K562 (cell line): Measurements from ENCODE around the gene ELMO1. TPM values are rescaled to one million over a fixed set of nuclear protein-coding genes. Genes with fewer than 3 reads are reported as not detected.

Source experiments
- ATAC-seq: fragments of 200-7000 bp; cut with Tn5 transposase; 3 replicates; pipeline ENCODE4 v1.9.1; 2020; ENCODE audit warnings: moderate library complexity
- BruUV-seq: library from RNA; stranded (reverse); fragments of 400-500 nt; replicated peaks from 2 replicates; lab custom pipeline; 2021; lab: Mats Ljungman, UMichigan
- CTCF ChIA-PET: fragments of 300-600 bp; formaldehyde crosslinking; extraction: SDS; loops from one replicate; lab custom pipeline; 2021; ENCODE audit warnings: low intra/inter-chr PET ratio; lab: Yijun Ruan, JAX
- POLR2A ChIA-PET: fragments of 300-600, 350-650 bp; sonication (Branson Sonifier 250); formaldehyde crosslinking; extraction: SDS; loops from one replicate; lab custom pipeline; 2021; ENCODE audit warnings: antibody characterized with exemption, inconsistent platforms; lab: Yijun Ruan, JAX
- DNase-seq, 4 experiments: peaks; one replicate each; pipeline versions ENCODE4 v3.0.0 to v3.0.0-alpha.2; 2011 to 2018; ENCODE audit warnings: low spot score in 3 of 4, mixed read lengths in 3 of 4; ENCODE audit errors: extremely low read depth in 1 of 4
- FAIRE-seq: peaks from 2 replicates; lab custom pipeline; 2011; peaks lifted over from hg19 to GRCh38; lab: Jason Lieb, UNC
- H2AFZ ChIP-seq: 2 replicates; pipeline ENCODE4 v1.6.0; 2011; ENCODE audit warnings: low read depth, low read length, control low read depth, inconsistent platforms
- H3K27ac ChIP-seq: fragments of 200-600 bp; 3 replicates; pipeline ENCODE4 v1.8.0; 2011; ENCODE audit warnings: low read depth, mild to moderate bottlenecking, control low read depth, inconsistent platforms, low read length, moderate library complexity, mixed read lengths; ENCODE audit errors: extremely low read depth
- H3K27me3 ChIP-seq, 2 experiments: fragments of 300-600 bp in 1 of 2; 2 replicates in 1 of 2; 3 replicates in 1 of 2; pipeline versions ENCODE4 v1.6.0 to v1.8.0; 2011; ENCODE audit warnings: inconsistent platforms in 2 of 2, low read length in 2 of 2, mild to moderate bottlenecking in 1 of 2, mixed read lengths in 1 of 2, moderate library complexity in 1 of 2; ENCODE audit not compliant: control insufficient read depth in 2 of 2, insufficient read depth in 2 of 2
- H3K36me3 ChIP-seq: fragments of 300-600 bp; 3 replicates; pipeline ENCODE4 v1.8.0; 2011; ENCODE audit warnings: mild to moderate bottlenecking, low read length, inconsistent platforms; ENCODE audit not compliant: control insufficient read depth, insufficient read depth
- H3K4me1 ChIP-seq, 2 experiments: fragments of 200-600 bp in 1 of 2; replicated peaks in 1 of 2; 2 replicates in 1 of 2; 3 replicates in 1 of 2; pipeline versions ENCODE4 v1.5.1 to v1.8.0; 2011; ENCODE audit warnings: inconsistent platforms in 2 of 2, low read length in 2 of 2, mild to moderate bottlenecking in 1 of 2, mixed read lengths in 1 of 2, moderate library complexity in 1 of 2; ENCODE audit not compliant: control insufficient read depth in 2 of 2, insufficient read depth in 2 of 2
- H3K4me2 ChIP-seq: 2 replicates; pipeline ENCODE4 v1.6.1; 2011; ENCODE audit warnings: low read length, control low read depth, inconsistent platforms, mixed read lengths; ENCODE audit not compliant: insufficient read depth
- H3K4me3 ChIP-seq: fragments of 200-600 bp; sonication (generic), shearing (Covaris generic); 2 replicates; pipeline ENCODE4 v1.5.1; 2016; ENCODE audit warnings: control low read depth, inconsistent platforms
- H3K79me2 ChIP-seq: fragments of 200-600 bp; 3 replicates; pipeline ENCODE4 v1.8.0; 2011; ENCODE audit warnings: low read length, inconsistent platforms; ENCODE audit not compliant: control insufficient read depth, insufficient read depth
- H3K9ac ChIP-seq, 2 experiments: 2 replicates each; pipeline versions ENCODE4 v1.6.0 to v1.6.1; 2011; ENCODE audit warnings: low read depth in 2 of 2, low read length in 2 of 2, control low read depth in 1 of 2, inconsistent platforms in 1 of 2, mild to moderate bottlenecking in 1 of 2, mixed read lengths in 1 of 2; ENCODE audit not compliant: insufficient read depth in 1 of 2
- H3K9me1 ChIP-seq: one replicate; pipeline ENCODE4 v1.6.0; 2011; ENCODE audit warnings: inconsistent platforms, mild to moderate bottlenecking, low read length, moderate library complexity; ENCODE audit not compliant: control insufficient read depth, insufficient read depth
- H3K9me3 ChIP-seq: replicated peaks from 2 replicates; pipeline ENCODE4 v1.5.1; 2011; ENCODE audit warnings: low read depth, low read length, inconsistent platforms; ENCODE audit not compliant: control insufficient read depth, insufficient read depth
- H4K20me1 ChIP-seq: replicated peaks from 2 replicates; pipeline ENCODE4 v1.6.1; 2011; ENCODE audit warnings: low read length, inconsistent platforms, mixed read lengths; ENCODE audit not compliant: control insufficient read depth, insufficient read depth
- CGGBP1 ChIP-seq: fragments of 250-450 bp; sonication (Bioruptor Pico); IDR thresholded peaks from 2 replicates; pipeline ENCODE4 v1.9.0; 2021; ENCODE audit warnings: mild to moderate bottlenecking
- JUNB ChIP-seq: fragments of 450-650 bp; formaldehyde crosslinking; conservative IDR thresholded peaks from 2 replicates; pipeline ENCODE4 v1.4.0; 2020; ENCODE audit warnings: mild to moderate bottlenecking
- JUND ChIP-seq, 2 experiments: IDR thresholded peaks; 2 replicates in 1 of 2; 3 replicates in 1 of 2; pipeline ENCODE4 v1.6.1; 2011; ENCODE audit warnings: borderline replicate concordance in 2 of 2, low read depth in 2 of 2, low read length in 2 of 2, improper control_type of control experiment in 1 of 2, missing biosample characterization in 1 of 2, missing genetic modification characterization in 1 of 2, missing genetic modification reagents in 1 of 2
- MAFG ChIP-seq: fragments of 450-650 bp; conservative IDR thresholded peaks from 2 replicates; pipeline ENCODE4 v1.6.1; 2016; ENCODE audit warnings: missing genetic modification characterization, missing compliant biosample characterization
- NFIC ChIP-seq: fragments of 450-650 bp; IDR thresholded peaks from 2 replicates; pipeline ENCODE4 v1.6.1; 2017; ENCODE audit warnings: mild to moderate bottlenecking, inconsistent platforms
- RAD21 ChIP-seq, 2 experiments: fragments of 250-450 bp in 1 of 2; fragments of 450-650 bp in 1 of 2; sonication (Bioruptor Pico) in 1 of 2; formaldehyde crosslinking in 1 of 2; IDR thresholded peaks in 1 of 2; conservative IDR thresholded peaks in 1 of 2; 2 replicates each; pipeline versions ENCODE4 v1.4.0 to v1.8.0; 2020 to 2022; ENCODE audit warnings: mild to moderate bottlenecking in 2 of 2, moderate library complexity in 1 of 2
- SRSF1 ChIP-seq: fragments of 200-400 bp; formaldehyde crosslinking; IDR thresholded peaks from 2 replicates; pipeline ENCODE4 v1.6.1; 2017; ENCODE audit warnings: mild to moderate bottlenecking, low read depth, low read length, moderate library complexity
- ZBTB11 ChIP-seq, 3 experiments: fragments of 200-800 bp in 1 of 3; fragments of 250-450 bp in 1 of 3; fragments of 450-650 bp in 1 of 3; sonication (Bioruptor Pico) in 1 of 3; sonication (Bioruptor generic) in 1 of 3; formaldehyde crosslinking in 1 of 3; IDR thresholded peaks; 2 replicates each; pipeline versions ENCODE4 v1.6.1 to v1.8.0; 2016 to 2022; ENCODE audit warnings: mild to moderate bottlenecking in 2 of 3, missing genetic modification characterization in 2 of 3, missing compliant biosample characterization in 1 of 3, moderate library complexity in 1 of 3
- ZBTB2 ChIP-seq: fragments of 450-650 bp; IDR thresholded peaks from 2 replicates; pipeline ENCODE4 v1.6.1; 2016; ENCODE audit warnings: antibody characterized with exemption
- ZFX ChIP-seq: sonication (generic); formaldehyde crosslinking; IDR thresholded peaks from 2 replicates; pipeline ENCODE4 v1.8.0; 2022; ENCODE audit warnings: mild to moderate bottlenecking, missing genetic modification reagents, moderate library complexity
- ZNF12 ChIP-seq: sonication (generic); formaldehyde crosslinking; IDR thresholded peaks from 2 replicates; pipeline ENCODE4 v1.4.0; 2020; ENCODE audit warnings: mild to moderate bottlenecking, missing genetic modification reagents
- ZNF24 ChIP-seq: fragments of 450-650 bp; IDR thresholded peaks from 2 replicates; pipeline ENCODE4 v1.6.1; 2016
- ZNF395 ChIP-seq: fragments of 200-800 bp; sonication (Bioruptor generic); IDR thresholded peaks from 2 replicates; pipeline ENCODE4 v1.6.1; 2017; ENCODE audit warnings: missing genetic modification characterization, missing compliant biosample characterization
- ZNF764 ChIP-seq: fragments of 250-450 bp; sonication (Bioruptor Pico); IDR thresholded peaks from 2 replicates; pipeline ENCODE4 v1.4.0; 2020; ENCODE audit warnings: low read depth, mild to moderate bottlenecking, moderate library complexity
- WGBS: fragments of 100-300 bp; shearing (Covaris generic); methylation state at CpG from one replicate; pipeline ENCODE4 v1.1.6; 2016; ENCODE audit warnings: low coverage, mixed read lengths; ENCODE audit not compliant: insufficient coverage; ENCODE audit errors: missing lambda C conversion rate; 5-methylcytosine and 5-hydroxymethylcytosine counted together
- in situ Hi-C: fragments of 300-500 bp; cut with MboI; formaldehyde crosslinking; loops from 4 replicates; pipeline ENCODE4 v1.15.0; 2018; ENCODE audit warnings: inconsistent platforms, mixed read lengths
- intact Hi-C: fragments of 100-400 bp; cut with micrococcal nuclease; formaldehyde crosslinking; loops from 2 replicates; pipeline ENCODE4 v1.14.2; 2022
- polyA plus RNA-seq, 8 experiments: library from polyadenylated mRNA; depleted of rRNA in 4 of 8; stranded (reverse) in 5 of 8; unstranded in 3 of 8; fragments of >200 nt; fragmentation: Nextera tagmentation in 2 of 8; fragmentation: Illumina TruSeq in 1 of 8; extraction: Ambion mirVana in 2 of 8; extraction: Trizol in 1 of 8; gene quantifications; 2 replicates each; pipeline versions ENCODE4 v1.2.1 to v1.2.3, GENCODE V29; 2011 to 2014; ENCODE audit warnings: inconsistent platforms in 1 of 8, missing spikeins in 1 of 8
- total RNA-seq, 7 experiments: library from RNA; depleted of rRNA in 6 of 7; stranded (reverse); fragments of >200 nt in 6 of 7; fragmentation: Illumina TruSeq in 2 of 7; extraction: Trizol in 2 of 7; gene quantifications; 2 replicates each; pipeline versions ENCODE4 v1.2.1 to v1.2.3, GENCODE V29; 2011 to 2021; ENCODE audit warnings: low replicate concordance in 1 of 7

Gene ELMO1
- total and polyA plus RNA-seq, 9 of the 15 experiments (the other 6 are each of a cell fraction or from before 2014, with no cell fraction given): 0.36 to 7.2 (median 3.6) TPM

GRCh38 chr7:37097276-37097675 is 351.4 kb downstream of the ELMO1 start (continued):
- TF ChIP-seq ZNF395 (CRISPR knock-in tag) (no peak), RAD21 (CRISPR knock-in tag; conservative IDR thresholded peaks at IDR 0.05 in 1 of 2, IDR thresholded peaks at IDR 0.05 in 1 of 2) (peak; percentile 31 to 56), ZNF24 (0 out of 2 replicates have a peak, but pooled peaks have one; percentile 14)

GRCh38 chr7:37096341-37096740 is 352.3 kb downstream of the ELMO1 start:
- Histone ChIP-seq H3K9ac (no peak overlapping the region), H3K9me3 (no peaks in the 10 kb centered on the region), H3K36me3 (no peaks in the 10 kb centered on the region), H3K9me1 (no peaks in the 10 kb centered on the region), H4K20me1 (no peaks in the 10 kb centered on the region), H3K27ac (no peak overlapping the region), H3K27me3 (no peaks in the 10 kb centered on the region), H3K79me2 (no peaks in the 10 kb centered on the region), H3K4me3 (no peak overlapping the region), H3K4me1 (no peaks in the 10 kb centered on the region), H2AFZ (no peak overlapping the region), H3K4me2 (no peak overlapping the region)
- FAIRE-seq (no peak), ATAC-seq (no peak), DNase-seq (no peak)
- in situ Hi-C loops: no loop called here
- no TSS peak for BruUV-seq
- intact Hi-C loops: loop anchor here (5.0 kb wide), 1 partner anchor 101 kb away; no protein-coding TSS in a partner anchor
- POLR2A ChIA-PET: no interaction called here
- CTCF ChIA-PET: no interaction called here
- WGBS: 35% methylated on average over 6 of the region's 6 CpGs
- no peak for TF ChIP-seq ZBTB11 (CRISPR knock-in tag; IDR thresholded peaks at IDR 0.05)
- no peak for TF ChIP-seq ZBTB2
- no peak for TF ChIP-seq NFIC
- no peak for TF ChIP-seq ZNF764 (CRISPR knock-in tag)
- TF ChIP-seq CGGBP1 (CRISPR knock-in tag): no peak
- TF ChIP-seq SRSF1: no peak
- no peak for TF ChIP-seq ZNF12
- no peak for TF ChIP-seq JUNB (CRISPR knock-in tag)
- no peak for TF ChIP-seq JUND (IDR thresholded peaks at IDR 0.05; ENCODE audit: borderline replicate concordance, low read depth, low read length)
- no peak for TF ChIP-seq JUND (tag; IDR thresholded peaks at IDR 0.05; ENCODE audit: borderline replicate concordance, low read depth, low read length)
- no peak for TF ChIP-seq ZFX (CRISPR knock-in tag)
- no peak for TF ChIP-seq MAFG (tag)
